ENCODE measurements around the gene PDHB.

PDHB gene

GRCh38 chr3:58394339-58394738, 39.3 kb downstream of the PDHB start:
- DNase-seq: no peak

- no peak for DNase-seq
These were observed 41.5 kb downstream of the PDHB start for GRCh38 chr3:58392181-58392580.

GRCh38 chr3:58391156-58391865, 42.3 kb downstream of the PDHB start:
- no peak for DNase-seq

GRCh38 chr3:58388550-58389091, 45.0 kb downstream of the PDHB start:
- DNase-seq: no peak

- no peak for DNase-seq
These were observed 45.7 kb downstream of the PDHB start for GRCh38 chr3:58387650-58388546.

GRCh38 chr3:58386626-58387365, 46.8 kb downstream of the PDHB start:
- no peak for DNase-seq

- DNase-seq: no peak
These were observed 49.1 kb downstream of the PDHB start for GRCh38 chr3:58384381-58385090.

- DNase-seq: no peak
These were observed 49.7 kb downstream of the PDHB start for GRCh38 chr3:58383904-58384303.

- DNase-seq: no peak
These were observed 50.2 kb downstream of the PDHB start for GRCh38 chr3:58383476-58383875.

GRCh38 chr3:58379351-58380073, 54.1 kb downstream of the PDHB start:
- DNase-seq: no peak

GRCh38 chr3:58377750-58378149, 55.9 kb downstream of the PDHB start:
- no peak for DNase-seq
